BE2C (cell line): ENCODE measurements around the gene PYGB.

Experiments used
- DNase-seq: peaks from one replicate; pipeline ENCODE4 v3.0.0-alpha.2; 2020
- H3K27me3 ChIP-seq: fragments of 250-450 bp; sonication (Bioruptor Pico); 2 replicates; pipeline ENCODE4 v1.5.1; 2020; ENCODE audit warnings: mild to moderate bottlenecking
- H3K36me3 ChIP-seq: fragments of 250-450 bp; sonication (Bioruptor Pico); 2 replicates; pipeline ENCODE4 v1.5.1; 2020; ENCODE audit warnings: mild to moderate bottlenecking
- H3K4me1 ChIP-seq: fragments of 250-450 bp; sonication (Bioruptor Pico); 2 replicates; pipeline ENCODE4 v1.5.1; 2020
- H3K4me3 ChIP-seq: 2 replicates; pipeline ENCODE4 v1.5.1; 2011; ENCODE audit warnings: low read depth, low read length
- H3K9me3 ChIP-seq: fragments of 250-450 bp; sonication (Bioruptor Pico); 2 replicates; pipeline ENCODE4 v1.5.1; 2020
- TF ChIP-seq, protein P1 (sequence below): IDR thresholded peaks from 2 replicates; pipeline ENCODE4 v1.5.1; 2012; ENCODE audit warnings: mild to moderate bottlenecking, low read depth, low read length

PYGB gene

GRCh38 chr20:25279403-25279802, 31.5 kb downstream of the PYGB start:
- Histone ChIP-seq H3K4me3 (no peak overlapping the region), H3K4me1 (peaks cover 7% of the 10 kb centered on the region), H3K27me3 (no peaks in the 10 kb centered on the region), H3K36me3 (peaks cover 65% of the 10 kb centered on the region), H3K9me3 (no peaks in the 10 kb centered on the region)
- TF ChIP-seq, protein P1, sequence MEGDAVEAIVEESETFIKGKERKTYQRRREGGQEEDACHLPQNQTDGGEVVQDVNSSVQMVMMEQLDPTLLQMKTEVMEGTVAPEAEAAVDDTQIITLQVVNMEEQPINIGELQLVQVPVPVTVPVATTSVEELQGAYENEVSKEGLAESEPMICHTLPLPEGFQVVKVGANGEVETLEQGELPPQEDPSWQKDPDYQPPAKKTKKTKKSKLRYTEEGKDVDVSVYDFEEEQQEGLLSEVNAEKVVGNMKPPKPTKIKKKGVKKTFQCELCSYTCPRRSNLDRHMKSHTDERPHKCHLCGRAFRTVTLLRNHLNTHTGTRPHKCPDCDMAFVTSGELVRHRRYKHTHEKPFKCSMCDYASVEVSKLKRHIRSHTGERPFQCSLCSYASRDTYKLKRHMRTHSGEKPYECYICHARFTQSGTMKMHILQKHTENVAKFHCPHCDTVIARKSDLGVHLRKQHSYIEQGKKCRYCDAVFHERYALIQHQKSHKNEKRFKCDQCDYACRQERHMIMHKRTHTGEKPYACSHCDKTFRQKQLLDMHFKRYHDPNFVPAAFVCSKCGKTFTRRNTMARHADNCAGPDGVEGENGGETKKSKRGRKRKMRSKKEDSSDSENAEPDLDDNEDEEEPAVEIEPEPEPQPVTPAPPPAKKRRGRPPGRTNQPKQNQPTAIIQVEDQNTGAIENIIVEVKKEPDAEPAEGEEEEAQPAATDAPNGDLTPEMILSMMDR: no peak
- no peak for DNase-seq

- TF ChIP-seq, protein P1: no peak
- no peak overlapping the region for H3K4me3 ChIP-seq
- peaks cover 6% of the 10 kb centered on the region for H3K4me1 ChIP-seq
- no peaks in the 10 kb centered on the region for H3K27me3 ChIP-seq
- peaks cover 64% of the 10 kb centered on the region for H3K36me3 ChIP-seq
- H3K9me3 ChIP-seq: no peaks in the 10 kb centered on the region
- DNase-seq: peak; percentile 75
These were observed 32.2 kb downstream of the PYGB start for GRCh38 chr20:25280051-25280573.

GRCh38 chr20:25280574-25281535, 33.0 kb downstream of the PYGB start:
- Histone ChIP-seq H3K4me3 (no peak overlapping the region), H3K36me3 (peaks cover 70% of the 10 kb centered on the region)
- DNase-seq: peak; percentile 3

DNA sequence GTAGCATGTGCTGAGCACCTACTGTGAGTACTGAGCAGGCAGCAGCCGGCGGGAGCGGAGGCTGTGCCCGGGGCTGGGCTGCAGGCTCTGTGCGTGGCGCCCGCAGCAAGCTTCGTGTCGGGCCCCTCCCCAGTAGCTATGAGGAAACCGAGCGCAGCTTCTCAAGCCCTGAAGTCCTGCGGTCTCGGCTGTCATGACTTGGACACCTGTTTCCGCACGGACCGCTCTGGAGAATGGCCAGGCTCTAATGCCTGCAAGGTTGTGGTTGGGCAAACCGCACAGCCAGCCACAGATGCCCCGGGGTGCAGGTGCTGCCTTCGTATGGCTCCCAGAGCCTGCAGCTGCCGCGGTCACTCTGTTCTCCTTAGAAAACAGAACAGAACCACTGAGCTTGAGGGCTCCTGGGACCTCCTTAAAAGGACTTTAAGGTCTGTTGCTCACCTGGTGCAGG, 33.7 kb downstream of the PYGB start:
- TF ChIP-seq, protein P1: no peak
- Histone ChIP-seq H3K36me3 (peaks cover 77% of the 10 kb centered on the region), H3K4me3 (no peak overlapping the region), H3K27me3 (no peaks in the 10 kb centered on the region), H3K4me1 (peaks cover 6% of the 10 kb centered on the region), H3K9me3 (no peaks in the 10 kb centered on the region)
- peak; percentile 34 for DNase-seq

More at GRCh38 chr20:25280574-25281535, 33.0 kb downstream of the PYGB start:
- TF ChIP-seq, protein P1: no peak
- H3K4me1 ChIP-seq: peaks cover 6% of the 10 kb centered on the region
- H3K27me3 ChIP-seq: no peaks in the 10 kb centered on the region
- H3K9me3 ChIP-seq: no peaks in the 10 kb centered on the region

DNA sequence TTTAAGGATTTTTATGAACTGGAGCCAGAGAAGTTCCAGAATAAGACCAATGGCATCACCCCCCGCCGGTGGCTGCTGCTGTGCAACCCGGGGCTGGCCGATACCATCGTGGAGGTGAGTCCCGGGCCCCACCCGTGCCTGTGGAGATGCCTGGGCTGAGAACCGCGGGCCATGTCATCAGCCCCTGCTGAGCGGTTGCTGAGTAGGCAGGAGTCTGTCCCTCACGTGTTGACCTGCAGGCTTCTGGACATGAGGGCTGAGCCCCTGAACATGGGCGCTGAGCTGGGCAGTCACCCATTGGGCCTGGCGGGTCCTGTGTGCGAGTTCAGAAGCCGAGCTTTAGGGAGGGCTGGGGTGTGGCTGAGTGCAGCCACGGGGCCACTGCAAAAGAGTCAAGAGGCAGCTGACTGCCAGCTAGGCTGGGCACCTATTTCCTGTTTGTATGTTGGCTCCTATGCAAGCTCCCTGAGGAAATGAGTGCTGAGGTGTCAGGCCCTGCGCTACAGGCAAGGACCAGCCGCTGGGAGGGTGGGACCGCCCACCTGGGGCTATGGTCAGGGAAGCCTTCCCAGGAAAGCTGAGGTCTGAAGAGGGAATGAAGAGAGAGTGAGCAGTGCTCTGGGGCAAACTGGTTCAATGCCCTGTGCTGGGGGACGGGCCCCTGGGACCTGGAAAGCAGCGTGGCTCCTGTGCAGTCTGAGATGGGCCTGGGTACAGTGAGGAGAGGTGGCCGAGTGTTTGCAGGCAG, 34.3 kb downstream of the PYGB start:
- peaks cover 82% of the 10 kb centered on the region for H3K36me3 ChIP-seq
- no peaks in the 10 kb centered on the region for H3K27me3 ChIP-seq
- TF ChIP-seq, protein P1: no peak
- DNase-seq: peak; percentile 11
- H3K4me3 ChIP-seq: no peak overlapping the region
- H3K9me3 ChIP-seq: no peaks in the 10 kb centered on the region
- peaks cover 6% of the 10 kb centered on the region for H3K4me1 ChIP-seq
